T-helper 17 cell (primary cell): ENCODE data around the gene TRAPPC10. TPM values are rescaled to one million over a fixed set of nuclear protein-coding genes. Genes with fewer than 3 reads are reported as not detected.

Experiments used
- ATAC-seq: fragments of 150-1000 bp; cut with Tn5 transposase; 2 replicates; pipeline ENCODE4 v1.10.0; 2021; ENCODE audit warnings: mild to moderate bottlenecking, moderate library complexity
- DNase-seq, 3 donors: peaks; one replicate each; pipeline versions ENCODE4 v3.0.0 to v3.0.0-alpha.2; 2020 to 2021
- H3K9me3 ChIP-seq: one replicate; pipeline ENCODE4 v1.7.0; 2013; ENCODE audit warnings: low read length, mild to moderate bottlenecking; ENCODE audit not compliant: control insufficient read depth, poor library complexity, severe bottlenecking
- H3K27ac Mint-ChIP-seq: one replicate; pipeline ENCODE4 v1.8.0; 2022; ENCODE audit warnings: mild to moderate bottlenecking, moderate library complexity, mixed read lengths
- H3K27me3 Mint-ChIP-seq: one replicate; pipeline ENCODE4 v1.8.0; 2022; ENCODE audit warnings: mixed read lengths
- H3K36me3 Mint-ChIP-seq: one replicate; pipeline ENCODE4 v1.8.0; 2022; ENCODE audit warnings: low read depth, mixed read lengths
- H3K4me1 Mint-ChIP-seq: one replicate; pipeline ENCODE4 v1.8.0; 2022; ENCODE audit warnings: mild to moderate bottlenecking, mixed read lengths
- H3K4me3 Mint-ChIP-seq: one replicate; pipeline ENCODE4 v1.8.0; 2022; ENCODE audit warnings: mild to moderate bottlenecking, moderate library complexity, mixed read lengths
- total RNA-seq, 4 donors: library from RNA in 2 of 4; stranded (reverse) in 2 of 4; gene quantifications; one replicate each; pipeline ENCODE4 v1.2.3 and lab custom pipeline; 2022 to 2026

Gene TRAPPC10
- total RNA-seq, 2 donors from 2014 or later, result 107 to 122 TPM

GRCh38 chr21:43987509-43987908 lies 24.6 kb upstream of the TRAPPC10 start:
- H3K9me3 ChIP-seq, result no peaks in the 10 kb centered on the region
- no peak for ATAC-seq
- peaks cover 12% of the 10 kb centered on the region for H3K4me1 Mint-ChIP-seq
- H3K4me3 Mint-ChIP-seq, result no peak overlapping the region
- H3K36me3 Mint-ChIP-seq, result no peaks in the 10 kb centered on the region
- H3K27me3 Mint-ChIP-seq, result no peaks in the 10 kb centered on the region
- no peak overlapping the region for H3K27ac Mint-ChIP-seq
- DNase-seq, result no peak

GRCh38 chr21:43988016-43988415 lies 24.1 kb upstream of the TRAPPC10 start:
- peaks cover 12% of the 10 kb centered on the region for H3K4me1 Mint-ChIP-seq
- no peaks in the 10 kb centered on the region for H3K27me3 Mint-ChIP-seq
- no peak for ATAC-seq
- no peak overlapping the region for H3K4me3 Mint-ChIP-seq
- H3K27ac Mint-ChIP-seq, result no peak overlapping the region
- no peaks in the 10 kb centered on the region for H3K36me3 Mint-ChIP-seq
- no peak for DNase-seq
- no peaks in the 10 kb centered on the region for H3K9me3 ChIP-seq

- H3K9me3 ChIP-seq, result no peaks in the 10 kb centered on the region
Observed at GRCh38 chr21:43988506-43989230, 23.4 kb upstream of the TRAPPC10 start.

GRCh38 chr21:43989401-43989800 lies 22.7 kb upstream of the TRAPPC10 start:
- Mint-ChIP-seq H3K4me3 (no peak overlapping the region), H3K4me1 (peaks cover 12% of the 10 kb centered on the region), H3K27ac (no peak overlapping the region), H3K27me3 (no peaks in the 10 kb centered on the region), H3K36me3 (no peaks in the 10 kb centered on the region)
- DNase-seq (no peak), ATAC-seq (no peak)
- H3K9me3 ChIP-seq, result no peaks in the 10 kb centered on the region

More at GRCh38 chr21:43988506-43989230, 23.4 kb upstream of the TRAPPC10 start:
- DNase-seq (no peak), ATAC-seq (no peak)
- Mint-ChIP-seq H3K4me3 (no peak overlapping the region), H3K27ac (no peak overlapping the region), H3K27me3 (no peaks in the 10 kb centered on the region), H3K36me3 (no peaks in the 10 kb centered on the region), H3K4me1 (peaks cover 12% of the 10 kb centered on the region)

GRCh38 chr21:43991447-43991991 lies 20.6 kb upstream of the TRAPPC10 start:
- Mint-ChIP-seq H3K27ac (no peak overlapping the region), H3K4me3 (no peak overlapping the region), H3K4me1 (peaks cover 1% of the 10 kb centered on the region), H3K36me3 (no peaks in the 10 kb centered on the region), H3K27me3 (no peaks in the 10 kb centered on the region)
- ATAC-seq (no peak), DNase-seq (no peak)
- H3K9me3 ChIP-seq, result no peaks in the 10 kb centered on the region

- no peaks in the 10 kb centered on the region for H3K36me3 Mint-ChIP-seq
- ATAC-seq (no peak), DNase-seq (no peak)
- H3K4me3 Mint-ChIP-seq, result no peak overlapping the region
- no peaks in the 10 kb centered on the region for H3K9me3 ChIP-seq
- H3K4me1 Mint-ChIP-seq, result no peaks in the 10 kb centered on the region
- no peak overlapping the region for H3K27ac Mint-ChIP-seq
- no peaks in the 10 kb centered on the region for H3K27me3 Mint-ChIP-seq
Observed at GRCh38 chr21:43992121-43992520, 20.0 kb upstream of the TRAPPC10 start.

GRCh38 chr21:43993420-43993934 lies 18.6 kb upstream of the TRAPPC10 start:
- no peaks in the 10 kb centered on the region for H3K36me3 Mint-ChIP-seq
- no peak for ATAC-seq
- H3K27me3 Mint-ChIP-seq, result no peaks in the 10 kb centered on the region
- no peak overlapping the region for H3K27ac Mint-ChIP-seq
- H3K4me1 Mint-ChIP-seq, result no peaks in the 10 kb centered on the region
- H3K9me3 ChIP-seq, result no peaks in the 10 kb centered on the region
- H3K4me3 Mint-ChIP-seq, result no peak overlapping the region
- no peak for DNase-seq

- no peaks in the 10 kb centered on the region for H3K9me3 ChIP-seq
- ATAC-seq (no peak), DNase-seq (no peak)
- Mint-ChIP-seq H3K4me1 (no peaks in the 10 kb centered on the region), H3K36me3 (no peaks in the 10 kb centered on the region), H3K4me3 (no peak overlapping the region), H3K27me3 (peaks cover 2% of the 10 kb centered on the region), H3K27ac (no peak overlapping the region)
Observed at GRCh38 chr21:43994085-43994484, 18.0 kb upstream of the TRAPPC10 start.

- Mint-ChIP-seq H3K27ac (no peak overlapping the region), H3K4me1 (no peaks in the 10 kb centered on the region), H3K27me3 (peaks cover 5% of the 10 kb centered on the region), H3K4me3 (no peak overlapping the region), H3K36me3 (no peaks in the 10 kb centered on the region)
- no peaks in the 10 kb centered on the region for H3K9me3 ChIP-seq
- DNase-seq (no peak), ATAC-seq (no peak)
Observed at GRCh38 chr21:43994646-43995045, 17.5 kb upstream of the TRAPPC10 start.

- Mint-ChIP-seq H3K27me3 (peaks cover 5% of the 10 kb centered on the region), H3K4me3 (no peak overlapping the region), H3K4me1 (no peaks in the 10 kb centered on the region), H3K36me3 (no peaks in the 10 kb centered on the region), H3K27ac (no peak overlapping the region)
- no peak for DNase-seq
- no peak for ATAC-seq
- no peaks in the 10 kb centered on the region for H3K9me3 ChIP-seq
Observed at GRCh38 chr21:43995521-43996105, 16.5 kb upstream of the TRAPPC10 start.

GRCh38 chr21:43997766-43998742 lies 14.1 kb upstream of the TRAPPC10 start:
- peaks cover 5% of the 10 kb centered on the region for H3K27me3 Mint-ChIP-seq
- ATAC-seq (no peak), DNase-seq (no peak)
- no peak overlapping the region for H3K4me3 Mint-ChIP-seq
- H3K9me3 ChIP-seq, result no peaks in the 10 kb centered on the region
- H3K36me3 Mint-ChIP-seq, result no peaks in the 10 kb centered on the region
- no peaks in the 10 kb centered on the region for H3K4me1 Mint-ChIP-seq
- no peak overlapping the region for H3K27ac Mint-ChIP-seq

GRCh38 chr21:44000360-44000759 lies 11.7 kb upstream of the TRAPPC10 start:
- no peak overlapping the region for H3K4me3 Mint-ChIP-seq
- no peaks in the 10 kb centered on the region for H3K4me1 Mint-ChIP-seq
- DNase-seq (no peak), ATAC-seq (no peak)
- peaks cover 5% of the 10 kb centered on the region for H3K27me3 Mint-ChIP-seq
- no peaks in the 10 kb centered on the region for H3K36me3 Mint-ChIP-seq
- no peak overlapping the region for H3K27ac Mint-ChIP-seq
- H3K9me3 ChIP-seq, result no peaks in the 10 kb centered on the region

- ATAC-seq (no peak), DNase-seq (no peak)
- Mint-ChIP-seq H3K4me1 (no peaks in the 10 kb centered on the region), H3K4me3 (no peak overlapping the region), H3K27me3 (peaks cover 5% of the 10 kb centered on the region), H3K27ac (no peak overlapping the region), H3K36me3 (no peaks in the 10 kb centered on the region)
- H3K9me3 ChIP-seq, result no peaks in the 10 kb centered on the region
Observed at GRCh38 chr21:44002511-44002910, 9.6 kb upstream of the TRAPPC10 start.
